ENCODE results near the gene NLGN4X.

Gene NLGN4X

DNA sequence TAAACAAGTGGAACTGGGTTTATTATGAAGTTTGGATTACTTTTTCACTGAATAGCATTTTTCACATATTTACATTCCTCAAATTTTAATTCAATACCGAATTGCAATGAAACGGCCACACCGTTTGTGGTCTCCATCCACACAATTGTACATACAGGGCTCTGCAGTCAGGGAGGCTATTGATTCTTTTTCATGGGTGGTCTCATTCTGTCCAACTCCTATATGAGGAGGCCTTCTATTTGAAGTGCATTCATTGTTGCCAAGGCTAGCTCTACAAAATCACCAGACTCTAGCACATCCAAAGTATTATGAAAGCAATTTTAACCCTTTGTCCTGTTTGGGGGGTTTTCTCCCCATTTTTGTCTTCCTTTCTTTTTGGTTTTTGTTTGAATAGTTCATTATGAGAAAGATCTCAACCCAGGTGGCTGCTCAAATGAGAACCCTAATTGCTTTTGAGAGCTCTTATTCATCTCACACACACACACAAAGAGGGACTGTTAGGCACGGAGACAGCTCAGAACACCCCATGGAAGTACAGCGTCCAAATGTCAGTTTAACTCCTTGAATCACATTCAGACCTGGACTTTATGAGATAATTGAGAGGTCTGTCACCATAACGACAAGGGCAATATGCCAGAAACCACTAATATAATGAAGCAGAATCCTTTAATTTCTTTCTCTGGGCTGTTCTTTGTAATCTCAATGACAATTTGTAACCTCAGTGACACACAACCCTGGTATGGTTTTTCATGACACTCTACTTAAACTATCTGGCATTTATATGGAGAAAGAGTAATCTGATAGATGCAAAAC lies 79.4 kb downstream of the NLGN4X start:
- no peak for DNase-seq

DNA sequence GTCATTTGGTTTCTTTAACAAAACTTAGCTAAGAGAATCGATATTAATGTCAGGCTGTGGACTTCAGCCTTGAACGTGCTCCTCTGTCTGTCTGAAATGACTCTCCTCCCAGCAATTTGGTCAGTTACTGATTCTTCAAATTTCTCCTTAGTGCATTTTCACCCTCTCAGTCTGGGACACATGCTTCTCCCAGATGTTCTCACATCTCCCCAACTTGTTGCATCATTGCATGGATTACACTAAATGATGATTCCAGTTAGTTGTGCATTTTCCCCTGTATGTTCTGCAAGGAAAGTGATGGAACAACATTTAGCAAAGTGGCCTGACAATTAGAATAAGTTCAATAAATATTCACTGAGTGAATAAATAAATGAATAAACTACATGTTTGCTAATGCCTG lies 94.4 kb downstream of the NLGN4X start:
- no peak for DNase-seq

GRCh38 chrX:6132970-6133369 lies 95.7 kb downstream of the NLGN4X start:
- DNase-seq, result no peak

DNA sequence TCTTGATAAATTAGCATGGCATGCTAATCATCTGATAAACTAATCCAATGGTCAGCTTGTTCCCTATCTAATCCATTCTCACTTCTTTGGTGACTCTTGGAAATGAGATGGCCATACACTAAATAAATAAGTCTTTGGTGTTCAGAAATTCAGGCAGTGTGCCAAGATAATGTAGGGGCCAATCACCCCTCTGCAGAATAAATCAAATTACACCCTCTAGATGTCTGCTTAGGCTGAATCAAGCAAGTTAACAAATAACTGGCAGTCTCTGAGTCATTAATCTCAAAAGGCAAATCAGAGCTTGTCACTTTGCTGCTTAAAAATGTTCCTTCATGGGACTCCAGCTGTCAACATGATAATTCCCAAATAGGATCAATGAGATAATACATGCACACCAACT lies 97.4 kb downstream of the NLGN4X start:
- no peak for DNase-seq

GRCh38 chrX:6129195-6129594 lies 99.5 kb downstream of the NLGN4X start:
- no peak for DNase-seq

DNA sequence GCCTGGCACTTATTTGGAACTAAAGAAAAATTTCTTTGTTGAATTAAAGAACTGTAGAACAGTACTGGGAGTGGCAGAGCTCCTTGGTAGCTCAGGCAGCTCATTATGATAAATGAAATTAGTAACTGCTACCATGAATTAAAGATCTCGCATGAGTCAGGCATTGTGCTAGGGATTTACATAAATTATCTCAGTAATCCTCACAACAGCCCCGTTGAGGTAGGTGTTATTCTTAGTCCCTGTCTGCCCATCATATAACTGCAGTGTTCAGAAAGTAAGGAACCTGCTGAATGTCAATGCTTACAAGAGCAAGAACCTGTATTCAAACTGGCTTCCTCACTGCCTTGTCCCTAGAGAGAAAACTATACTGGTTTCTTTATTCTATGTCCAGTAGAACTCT lies 108.3 kb downstream of the NLGN4X start:
- DNase-seq, result no peak

DNA sequence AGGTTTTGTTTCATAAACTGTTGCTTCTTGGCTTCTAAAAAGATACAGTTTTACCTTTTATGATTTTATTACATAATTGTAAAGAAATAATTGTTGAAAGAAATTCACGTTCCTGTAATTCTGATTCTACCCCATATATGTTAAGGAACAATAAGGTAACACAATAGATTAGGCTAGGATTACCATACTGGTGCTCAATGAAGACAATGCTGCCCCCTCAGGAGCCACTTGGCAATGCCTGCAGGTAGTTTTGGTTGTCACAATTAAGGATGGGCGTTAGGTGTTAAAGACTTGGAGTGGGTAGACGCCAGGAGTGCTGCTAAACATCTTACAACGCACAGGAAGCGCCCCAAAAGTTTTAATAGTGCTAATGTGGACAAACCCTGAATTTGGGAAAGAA lies 133.2 kb downstream of the NLGN4X start:
- DNase-seq, result no peak

DNA sequence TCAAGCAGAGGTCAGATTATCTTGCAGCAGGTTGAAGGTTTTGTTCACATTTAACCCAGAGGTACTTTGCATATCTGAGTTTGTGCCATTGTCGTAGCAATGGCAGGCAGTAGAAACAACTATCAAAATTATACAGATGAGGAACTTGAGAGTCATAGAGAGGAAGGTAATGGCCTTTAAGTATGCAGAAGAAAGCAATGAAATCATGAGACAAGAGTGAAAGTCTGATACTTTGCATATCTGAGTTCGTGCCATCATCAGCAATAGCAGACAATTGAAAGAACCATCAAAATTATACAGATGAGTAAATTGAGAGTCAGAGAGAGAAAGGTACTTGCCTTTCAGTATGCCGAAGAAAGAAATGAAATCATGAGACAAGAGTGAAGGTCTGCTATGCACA lies 154.1 kb downstream of the NLGN4X start:
- no peak for DNase-seq

GRCh38 chrX:6071731-6072130 lies 156.9 kb downstream of the NLGN4X start:
- no peak for DNase-seq

- DNase-seq, result no peak
These were observed 161.1 kb downstream of the NLGN4X start for GRCh38 chrX:6067600-6067999.

GRCh38 chrX:6053141-6053540 lies 175.5 kb downstream of the NLGN4X start:
- DNase-seq, result no peak

- no peak for DNase-seq
These were observed 176.4 kb downstream of the NLGN4X start for GRCh38 chrX:6052111-6052745.

- no peak for DNase-seq
These were observed 179.5 kb downstream of the NLGN4X start for GRCh38 chrX:6049132-6049531.

- no peak for DNase-seq
These were observed 187.0 kb downstream of the NLGN4X start for GRCh38 chrX:6041630-6042029.

- no peak for DNase-seq
These were observed 199.7 kb downstream of the NLGN4X start for GRCh38 chrX:6029014-6029413.

GRCh38 chrX:6026980-6027379 lies 201.7 kb downstream of the NLGN4X start:
- DNase-seq, result no peak

- no peak for DNase-seq
These were observed 202.2 kb downstream of the NLGN4X start for GRCh38 chrX:6026429-6026828.

DNA sequence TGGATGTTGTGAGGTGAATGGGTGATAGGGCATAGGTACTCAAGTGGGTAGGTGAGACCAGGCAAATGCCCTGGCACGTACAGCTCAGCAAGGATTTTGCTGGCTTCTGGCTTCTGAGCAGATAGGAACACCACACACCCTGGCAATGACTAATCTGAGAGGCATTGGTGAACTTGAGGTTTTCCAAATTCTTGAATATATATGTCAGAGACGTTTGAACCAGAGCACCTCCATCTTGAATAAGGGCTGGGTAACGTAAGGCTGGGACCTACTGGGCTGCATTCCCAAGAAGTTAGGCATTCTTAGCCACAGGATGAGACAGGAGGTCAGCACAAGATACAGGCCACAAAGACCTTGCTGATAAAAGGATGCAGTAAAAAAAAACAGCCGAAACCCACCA lies 204.5 kb downstream of the NLGN4X start:
- no peak for DNase-seq

DNA sequence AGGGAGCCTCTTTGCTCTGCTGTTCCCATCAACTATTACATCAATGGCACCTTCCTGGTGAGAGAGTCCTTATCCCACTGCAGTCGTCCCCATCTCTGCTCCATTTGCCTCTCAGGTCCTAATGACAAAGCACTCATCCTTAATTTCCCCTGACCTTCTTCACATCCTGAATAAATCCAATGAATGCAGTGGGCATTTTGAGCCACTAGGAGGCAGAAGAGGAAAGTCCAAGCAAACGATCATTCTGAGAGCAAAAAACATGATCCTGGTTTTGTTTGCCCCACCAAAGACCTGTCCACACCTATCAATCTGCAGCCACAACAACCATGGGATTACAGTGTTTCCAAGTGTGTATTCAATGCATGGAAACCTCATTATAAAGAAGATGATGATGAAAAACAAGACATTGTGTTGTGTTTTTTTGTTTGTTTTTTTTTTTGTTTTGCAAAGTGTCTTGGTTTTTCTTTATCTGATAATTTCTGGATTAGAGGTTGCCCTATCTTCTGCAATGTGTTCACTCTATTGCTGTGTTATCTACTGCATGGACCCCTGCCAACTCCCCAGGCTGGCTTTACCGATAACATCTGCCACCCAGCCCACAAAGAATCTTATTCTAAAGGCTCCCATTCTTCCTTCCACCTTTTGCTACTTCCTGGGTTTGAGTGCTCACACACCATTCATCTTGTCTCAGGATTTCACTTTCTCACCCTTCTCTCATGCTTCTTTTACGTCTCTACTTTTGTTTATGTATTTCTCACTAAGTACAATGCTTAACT lies 207.2 kb downstream of the NLGN4X start:
- peak; percentile 4 to 11 for DNase-seq

DNA sequence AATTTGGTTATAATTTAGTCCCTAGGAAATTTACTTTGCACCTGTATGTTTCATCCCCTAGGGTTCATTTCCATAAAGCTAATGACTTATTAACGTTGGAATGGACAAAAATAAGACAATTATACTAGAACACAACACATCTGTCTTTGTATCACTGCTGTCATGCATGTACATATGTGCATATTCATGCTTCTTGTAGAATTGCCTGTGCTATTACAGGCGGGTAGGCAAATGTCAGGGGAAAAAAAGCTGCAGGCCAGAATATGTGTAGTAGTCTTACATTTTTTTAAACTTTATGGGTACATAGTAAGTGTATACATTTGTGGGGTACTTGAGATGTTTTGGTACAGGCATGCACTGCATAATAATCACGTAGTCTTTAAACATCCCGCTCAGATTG lies 209.6 kb downstream of the NLGN4X start:
- DNase-seq, result no peak

DNA sequence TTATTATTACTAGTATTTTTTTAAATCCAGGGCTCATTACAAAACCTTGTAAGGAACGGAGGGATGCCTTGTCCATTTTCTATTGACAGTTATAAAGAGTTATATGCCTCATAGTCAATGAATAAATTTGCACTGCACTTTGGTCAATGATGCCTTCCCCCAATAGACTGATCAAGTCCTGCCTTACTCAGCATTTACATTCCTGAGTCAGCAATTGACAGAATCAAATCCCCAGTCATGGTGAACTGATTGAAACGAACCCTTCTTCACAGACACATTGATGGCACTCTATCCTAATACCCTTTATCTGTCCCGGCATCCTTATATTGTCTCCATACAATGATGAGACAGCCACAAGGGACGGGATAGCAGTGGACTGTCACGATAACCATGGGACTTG lies 213.2 kb downstream of the NLGN4X start:
- DNase-seq, result no peak

- no peak for DNase-seq
These were observed 216.3 kb downstream of the NLGN4X start for GRCh38 chrX:6012357-6012756.

- DNase-seq, result no peak
These were observed 222.8 kb downstream of the NLGN4X start for GRCh38 chrX:6005856-6006255.

GRCh38 chrX:6004529-6004928 lies 224.1 kb downstream of the NLGN4X start:
- DNase-seq, result no peak

Data from activated CD4-positive, alpha-beta T cell treated with anti-CD3 and anti-CD28 coated beads, Interleukin-2, amount 50 U/mL, for 48 hours (primary cell).